SJCRH30 (cell line): Measurements from ENCODE around the gene ZNF444. TPM values are rescaled to one million over a fixed set of nuclear protein-coding genes. Genes with fewer than 3 reads are reported as not detected.

Experiments used
- DNase-seq, 2 experiments: peaks; one replicate each; pipeline ENCODE4 v3.0.0-alpha.2; 2015 to 2020
- H3K27ac ChIP-seq: fragments of 250-450 bp; sonication (Bioruptor Pico); 2 replicates; pipeline ENCODE4 v1.5.1; 2020; ENCODE audit warnings: mild to moderate bottlenecking, moderate library complexity
- H3K27me3 ChIP-seq: fragments of 250-450 bp; sonication (Bioruptor Pico); 2 replicates; pipeline ENCODE4 v1.5.1; 2020; ENCODE audit warnings: mild to moderate bottlenecking, moderate library complexity
- H3K36me3 ChIP-seq: fragments of 250-450 bp; sonication (Bioruptor Pico); 2 replicates; pipeline ENCODE4 v1.5.1; 2020; ENCODE audit warnings: mild to moderate bottlenecking, moderate library complexity
- H3K4me1 ChIP-seq: fragments of 250-450 bp; sonication (Bioruptor Pico); 2 replicates; pipeline ENCODE4 v1.5.1; 2020; ENCODE audit warnings: mild to moderate bottlenecking, moderate library complexity
- H3K4me3 ChIP-seq: fragments of 250-450 bp; sonication (Bioruptor Pico); 2 replicates; pipeline ENCODE4 v1.5.1; 2020; ENCODE audit warnings: mild to moderate bottlenecking, moderate library complexity
- H3K9me3 ChIP-seq: fragments of 250-450 bp; sonication (Bioruptor Pico); replicated peaks from 2 replicates; pipeline ENCODE4 v1.5.1; 2020; ENCODE audit warnings: mild to moderate bottlenecking, moderate library complexity
- total RNA-seq: library from RNA; depleted of rRNA; stranded (reverse); fragments of >200 nt; shearing (Covaris generic); gene quantifications from 2 replicates; pipeline ENCODE4 v1.2.3, GENCODE V29; 2014

The ZNF444 gene
- total RNA-seq, 1 experiment from 2014 or later = 18.7 TPM

- no peak for DNase-seq
- peaks cover 23% of the 10 kb centered on the region for H3K4me1 ChIP-seq
These were observed 16.5 kb upstream of the ZNF444 start for GRCh38 chr19:56124578-56124977.

GRCh38 chr19:56125806-56126590 is 15.1 kb upstream of the ZNF444 start:
- Histone ChIP-seq H3K4me1 (peaks cover 23% of the 10 kb centered on the region), H3K9me3 (no peaks in the 10 kb centered on the region), H3K27ac (peak overlapping the region; percentile 96), H3K36me3 (no peaks in the 10 kb centered on the region), H3K4me3 (peak overlapping the region; percentile 12; the same call in 1 of the 2 replicates), H3K27me3 (no peaks in the 10 kb centered on the region)
- peak; percentile 96 to 98 for DNase-seq

More at GRCh38 chr19:56124578-56124977, 16.5 kb upstream of the ZNF444 start:
- H3K36me3 ChIP-seq = no peaks in the 10 kb centered on the region
- no peaks in the 10 kb centered on the region for H3K9me3 ChIP-seq
- H3K27ac ChIP-seq = no peak overlapping the region
- no peaks in the 10 kb centered on the region for H3K27me3 ChIP-seq
- H3K4me3 ChIP-seq = no peak overlapping the region

- DNase-seq = peak; percentile 33 to 57
These were observed 13.9 kb upstream of the ZNF444 start for GRCh38 chr19:56126983-56127780.

GRCh38 chr19:56130006-56130405 is 11.1 kb upstream of the ZNF444 start:
- no peak for DNase-seq
- Histone ChIP-seq H3K9me3 (no peaks in the 10 kb centered on the region), H3K4me3 (no peak overlapping the region), H3K27ac (no peak overlapping the region), H3K27me3 (no peaks in the 10 kb centered on the region), H3K4me1 (peaks cover 23% of the 10 kb centered on the region), H3K36me3 (no peaks in the 10 kb centered on the region)

More at GRCh38 chr19:56126983-56127780, 13.9 kb upstream of the ZNF444 start:
- H3K36me3 ChIP-seq = no peaks in the 10 kb centered on the region
- H3K4me3 ChIP-seq = no peak overlapping the region
- no peaks in the 10 kb centered on the region for H3K27me3 ChIP-seq
- no peak overlapping the region for H3K27ac ChIP-seq
- H3K4me1 ChIP-seq = peaks cover 23% of the 10 kb centered on the region
- no peaks in the 10 kb centered on the region for H3K9me3 ChIP-seq

- no peak for DNase-seq
- Histone ChIP-seq H3K9me3 (no peaks in the 10 kb centered on the region), H3K27me3 (no peaks in the 10 kb centered on the region), H3K4me3 (no peak overlapping the region), H3K4me1 (peaks cover 9% of the 10 kb centered on the region), H3K36me3 (no peaks in the 10 kb centered on the region), H3K27ac (no peak overlapping the region)
These were observed 9.4 kb upstream of the ZNF444 start for GRCh38 chr19:56131651-56132050.

- no peaks in the 10 kb centered on the region for H3K36me3 ChIP-seq
- no peaks in the 10 kb centered on the region for H3K27me3 ChIP-seq
- no peak overlapping the region; the same call in 1 of the 2 replicates for H3K4me3 ChIP-seq
- DNase-seq = peak; percentile 33 to 53
- no peak overlapping the region for H3K27ac ChIP-seq
- H3K4me1 ChIP-seq = peaks cover 3% of the 10 kb centered on the region; the same call in 1 of the 2 replicates
- H3K9me3 ChIP-seq = no peaks in the 10 kb centered on the region
These were observed 8.7 kb upstream of the ZNF444 start for GRCh38 chr19:56132316-56132822.

- no peaks in the 10 kb centered on the region for H3K27me3 ChIP-seq
- H3K9me3 ChIP-seq = no peaks in the 10 kb centered on the region
- H3K27ac ChIP-seq = no peak overlapping the region
- H3K4me1 ChIP-seq = no peaks in the 10 kb centered on the region
- no peak for DNase-seq
- H3K4me3 ChIP-seq = no peak overlapping the region
- no peaks in the 10 kb centered on the region for H3K36me3 ChIP-seq
These were observed 7.0 kb upstream of the ZNF444 start for GRCh38 chr19:56133858-56134653.

- Histone ChIP-seq H3K4me3 (no peak overlapping the region), H3K9me3 (no peaks in the 10 kb centered on the region), H3K27me3 (no peaks in the 10 kb centered on the region), H3K36me3 (no peaks in the 10 kb centered on the region), H3K4me1 (no peaks in the 10 kb centered on the region), H3K27ac (no peak overlapping the region)
- no peak for DNase-seq
These were observed 6.5 kb upstream of the ZNF444 start for GRCh38 chr19:56134654-56134921.

GRCh38 chr19:56136362-56136761 is 4.7 kb upstream of the ZNF444 start:
- no peaks in the 10 kb centered on the region for H3K4me1 ChIP-seq
- no peaks in the 10 kb centered on the region for H3K36me3 ChIP-seq
- H3K27ac ChIP-seq = no peak overlapping the region
- no peak overlapping the region for H3K4me3 ChIP-seq
- H3K9me3 ChIP-seq = no peaks in the 10 kb centered on the region
- no peaks in the 10 kb centered on the region for H3K27me3 ChIP-seq
- no peak for DNase-seq

- Histone ChIP-seq H3K27me3 (no peaks in the 10 kb centered on the region), H3K9me3 (no peaks in the 10 kb centered on the region), H3K27ac (no peak overlapping the region), H3K4me1 (no peaks in the 10 kb centered on the region), H3K4me3 (no peak overlapping the region), H3K36me3 (no peaks in the 10 kb centered on the region)
- DNase-seq = no peak
These were observed 3.7 kb upstream of the ZNF444 start for GRCh38 chr19:56137405-56137804.

GRCh38 chr19:56138069-56138468 is 3.0 kb upstream of the ZNF444 start:
- Histone ChIP-seq H3K4me3 (no peak overlapping the region), H3K27ac (no peak overlapping the region), H3K36me3 (no peaks in the 10 kb centered on the region), H3K4me1 (no peaks in the 10 kb centered on the region), H3K9me3 (no peaks in the 10 kb centered on the region), H3K27me3 (no peaks in the 10 kb centered on the region)
- no peak for DNase-seq

GRCh38 chr19:56139847-56140582 is 1.1 kb upstream of the ZNF444 start:
- H3K27me3 ChIP-seq = no peaks in the 10 kb centered on the region
- H3K36me3 ChIP-seq = no peaks in the 10 kb centered on the region
- H3K9me3 ChIP-seq = no peaks in the 10 kb centered on the region
- peak in 1 of 2 experiments; percentile 17 for DNase-seq
- H3K27ac ChIP-seq = peak overlapping the region; percentile 80
- no peaks in the 10 kb centered on the region for H3K4me1 ChIP-seq
- H3K4me3 ChIP-seq = peak overlapping the region; percentile 56

GRCh38 chr19:56141417-56141993 is 418 bp downstream of the ZNF444 start:
- H3K4me3 ChIP-seq = peak overlapping the region; percentile 56
- DNase-seq = no peak
- no peaks in the 10 kb centered on the region for H3K9me3 ChIP-seq
- no peaks in the 10 kb centered on the region for H3K27me3 ChIP-seq
- no peaks in the 10 kb centered on the region for H3K4me1 ChIP-seq
- H3K36me3 ChIP-seq = 0 out of 2 replicates have a peak, but pooled peaks cover 3% of the 10 kb centered on the region
- no peak overlapping the region for H3K27ac ChIP-seq
